HUES48 (cell line): Measurements from ENCODE around the gene KCNK7.

Experiments
- H3K27ac ChIP-seq: one replicate; pipeline ENCODE4 v1.7.0; 2013; ENCODE audit warnings: low read depth, low read length, inconsistent platforms
- H3K27me3 ChIP-seq: 2 replicates; pipeline ENCODE4 v1.6.1; 2013; ENCODE audit warnings: mild to moderate bottlenecking, low read length; ENCODE audit not compliant: control insufficient read depth, insufficient read depth
- H3K36me3 ChIP-seq: 2 replicates; pipeline ENCODE4 v1.6.1; 2013; ENCODE audit warnings: low read length; ENCODE audit not compliant: control insufficient read depth, insufficient read depth
- H3K4me1 ChIP-seq: 2 replicates; pipeline ENCODE4 v1.6.1; 2013; ENCODE audit warnings: mild to moderate bottlenecking, low read length; ENCODE audit not compliant: control insufficient read depth, insufficient read depth
- H3K4me3 ChIP-seq: 2 replicates; pipeline ENCODE4 v1.5.1; 2013; ENCODE audit warnings: mild to moderate bottlenecking, low read depth, low read length
- H3K9ac ChIP-seq: 2 replicates; pipeline ENCODE4 v1.6.1; 2013; ENCODE audit warnings: mild to moderate bottlenecking, low read depth, low read length, moderate library complexity
- H3K9me3 ChIP-seq: 2 replicates; pipeline ENCODE4 v1.6.1; 2013; ENCODE audit warnings: low read length; ENCODE audit not compliant: control insufficient read depth, insufficient read depth

The KCNK7 gene

DNA sequence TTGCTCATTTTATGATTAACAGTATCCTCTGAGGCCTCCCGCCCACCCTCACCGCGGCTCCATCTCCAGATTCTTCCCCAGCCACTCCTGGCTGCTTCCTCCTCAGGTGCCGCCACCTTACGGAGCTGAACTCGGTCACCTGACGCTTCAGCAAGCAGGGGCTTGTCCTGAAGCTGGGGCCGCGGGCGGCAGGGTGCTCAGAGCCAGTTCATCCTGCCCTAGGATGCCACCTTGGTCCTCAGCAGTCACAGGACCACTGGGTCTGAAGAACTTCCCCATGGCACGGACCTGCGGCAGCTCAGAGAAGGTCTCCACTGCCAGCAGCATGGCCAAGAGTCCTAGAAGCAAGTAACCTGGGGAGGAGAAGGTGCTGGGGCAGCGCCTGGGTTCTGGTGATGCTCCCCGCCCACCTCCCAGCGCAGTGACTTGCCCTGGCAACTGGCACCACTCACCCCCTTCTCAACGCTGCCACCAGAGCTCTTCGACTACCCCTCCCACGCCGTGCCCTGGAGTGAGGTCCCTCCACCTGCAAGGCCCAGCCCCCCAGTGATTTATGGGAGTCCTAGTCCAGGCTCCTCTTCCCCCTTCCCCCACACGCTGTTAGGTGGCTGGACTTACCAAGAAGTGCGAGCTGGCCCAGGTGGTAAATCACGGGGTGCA lies 2.6 kb downstream of the KCNK7 start:
- peaks cover 2% of the 10 kb centered on the region; the same call in 1 of the 2 replicates for H3K36me3 ChIP-seq
- H3K4me3 ChIP-seq = peak overlapping the region; percentile 66
- H3K27ac ChIP-seq = no peak overlapping the region
- H3K27me3 ChIP-seq = peaks cover 43% of the 10 kb centered on the region
- H3K9ac ChIP-seq = no peak overlapping the region
- peaks cover 3% of the 10 kb centered on the region; the same call in 1 of the 2 replicates for H3K4me1 ChIP-seq
- no peaks in the 10 kb centered on the region for H3K9me3 ChIP-seq

GRCh38 chr11:65591939-65592857 lies 3.4 kb downstream of the KCNK7 start:
- peak overlapping the region; percentile 20 for H3K27ac ChIP-seq
- H3K36me3 ChIP-seq = no peaks in the 10 kb centered on the region
- peaks cover 50% of the 10 kb centered on the region for H3K27me3 ChIP-seq
- H3K4me3 ChIP-seq = peak overlapping the region; percentile 66
- no peaks in the 10 kb centered on the region for H3K9me3 ChIP-seq
- peaks cover 3% of the 10 kb centered on the region; the same call in 1 of the 2 replicates for H3K4me1 ChIP-seq
- no peak overlapping the region for H3K9ac ChIP-seq

GRCh38 chr11:65590240-65590738 lies 5.3 kb downstream of the KCNK7 start:
- Histone ChIP-seq H3K9me3 (no peaks in the 10 kb centered on the region), H3K27me3 (peaks cover 65% of the 10 kb centered on the region), H3K4me3 (no peak overlapping the region), H3K9ac (no peak overlapping the region), H3K4me1 (peaks cover 3% of the 10 kb centered on the region; the same call in 1 of the 2 replicates), H3K27ac (no peak overlapping the region), H3K36me3 (no peaks in the 10 kb centered on the region)

- Histone ChIP-seq H3K9me3 (no peaks in the 10 kb centered on the region), H3K36me3 (no peaks in the 10 kb centered on the region), H3K27ac (no peak overlapping the region), H3K9ac (no peak overlapping the region), H3K4me1 (peaks cover 3% of the 10 kb centered on the region; the same call in 1 of the 2 replicates), H3K27me3 (peaks cover 72% of the 10 kb centered on the region), H3K4me3 (no peak overlapping the region)
Measured at GRCh38 chr11:65589444-65590239, 6.0 kb downstream of the KCNK7 start.

GRCh38 chr11:65588199-65589054 lies 7.2 kb downstream of the KCNK7 start:
- peaks cover 78% of the 10 kb centered on the region for H3K27me3 ChIP-seq
- no peaks in the 10 kb centered on the region for H3K9me3 ChIP-seq
- H3K27ac ChIP-seq = no peak overlapping the region
- no peaks in the 10 kb centered on the region for H3K36me3 ChIP-seq
- no peak overlapping the region for H3K9ac ChIP-seq
- no peak overlapping the region for H3K4me3 ChIP-seq
- peaks cover 3% of the 10 kb centered on the region; the same call in 1 of the 2 replicates for H3K4me1 ChIP-seq

- H3K27ac ChIP-seq = no peak overlapping the region
- H3K4me1 ChIP-seq = no peaks in the 10 kb centered on the region; the same call in 1 of the 2 replicates
- no peaks in the 10 kb centered on the region for H3K9me3 ChIP-seq
- no peak overlapping the region for H3K9ac ChIP-seq
- no peaks in the 10 kb centered on the region for H3K36me3 ChIP-seq
- no peak overlapping the region for H3K4me3 ChIP-seq
- peaks cover 73% of the 10 kb centered on the region for H3K27me3 ChIP-seq
Measured at GRCh38 chr11:65586676-65587075, 8.9 kb downstream of the KCNK7 start.

DNA sequence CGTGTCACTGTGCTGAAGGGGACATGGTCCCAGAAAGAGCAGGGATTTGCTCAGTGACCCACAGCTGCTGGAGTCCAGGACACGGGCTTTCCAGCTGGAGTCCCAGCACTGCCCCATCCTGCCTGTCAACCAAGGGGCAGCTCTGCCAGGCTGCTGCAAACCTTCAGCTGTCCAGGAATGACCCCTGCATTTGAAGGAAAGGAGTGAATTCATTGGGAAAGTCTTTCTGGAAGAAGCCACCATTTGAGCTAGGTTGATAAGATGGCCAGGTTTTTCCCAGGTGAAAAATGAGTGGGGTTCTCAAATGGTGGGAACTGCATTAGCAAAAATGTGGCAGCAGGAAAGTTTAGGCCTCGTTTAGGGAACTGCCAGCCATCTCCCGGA lies 9.4 kb downstream of the KCNK7 start:
- H3K4me1 ChIP-seq = no peaks in the 10 kb centered on the region; the same call in 1 of the 2 replicates
- no peaks in the 10 kb centered on the region for H3K36me3 ChIP-seq
- H3K4me3 ChIP-seq = no peak overlapping the region
- H3K27ac ChIP-seq = no peak overlapping the region
- no peak overlapping the region for H3K9ac ChIP-seq
- H3K27me3 ChIP-seq = peaks cover 69% of the 10 kb centered on the region
- H3K9me3 ChIP-seq = no peaks in the 10 kb centered on the region

GRCh38 chr11:65585396-65586246 lies 10.0 kb downstream of the KCNK7 start:
- H3K27me3 ChIP-seq = peaks cover 63% of the 10 kb centered on the region
- no peak overlapping the region for H3K9ac ChIP-seq
- no peak overlapping the region; the same call in 1 of the 2 replicates for H3K4me3 ChIP-seq
- H3K9me3 ChIP-seq = no peaks in the 10 kb centered on the region
- H3K27ac ChIP-seq = no peak overlapping the region
- no peaks in the 10 kb centered on the region for H3K36me3 ChIP-seq
- H3K4me1 ChIP-seq = no peaks in the 10 kb centered on the region; the same call in 1 of the 2 replicates

- Histone ChIP-seq H3K4me3 (peak overlapping the region; percentile 4; the same call in 1 of the 2 replicates), H3K36me3 (no peaks in the 10 kb centered on the region), H3K27ac (no peak overlapping the region)
Measured at GRCh38 chr11:65584723-65585171, 10.9 kb downstream of the KCNK7 start.

More at GRCh38 chr11:65584723-65585171, 10.9 kb downstream of the KCNK7 start:
- no peak overlapping the region for H3K9ac ChIP-seq
- H3K27me3 ChIP-seq = peaks cover 56% of the 10 kb centered on the region
- no peaks in the 10 kb centered on the region; the same call in 1 of the 2 replicates for H3K4me1 ChIP-seq
- H3K9me3 ChIP-seq = no peaks in the 10 kb centered on the region
